KMS-11 (cell line): ENCODE results near the gene PEMT.

Experiments
- H2AFZ ChIP-seq: fragments of 200-600 bp; sonication (generic); 2 replicates; pipeline ENCODE4 v1.6.1; 2016; ENCODE audit warnings: antibody characterized with exemption, mixed run types, low read depth
- H3K27ac ChIP-seq: fragments of 200-600 bp; sonication (generic); 2 replicates; pipeline ENCODE4 v1.6.1; 2016; ENCODE audit warnings: mild to moderate bottlenecking, mixed run types
- H3K27me3 ChIP-seq: fragments of 200-600 bp; sonication (generic); 2 replicates; pipeline ENCODE4 v1.6.1; 2017; ENCODE audit warnings: mild to moderate bottlenecking, low read depth, mixed run types, moderate library complexity; ENCODE audit not compliant: insufficient read depth
- H3K36me3 ChIP-seq: fragments of 200-600 bp; sonication (generic); 2 replicates; pipeline ENCODE4 v1.6.1; 2017; ENCODE audit warnings: mild to moderate bottlenecking, mixed run types; ENCODE audit not compliant: insufficient read depth
- H3K4me1 ChIP-seq: fragments of 200-600 bp; sonication (generic); 2 replicates; pipeline ENCODE4 v1.6.1; 2016; ENCODE audit warnings: mild to moderate bottlenecking, low read depth, mixed run types; ENCODE audit not compliant: poor library complexity, severe bottlenecking
- H3K4me2 ChIP-seq: fragments of 200-600 bp; sonication (generic); 2 replicates; pipeline ENCODE4 v1.7.0; 2016; ENCODE audit warnings: mild to moderate bottlenecking, mixed run types
- H3K4me3 ChIP-seq: fragments of 200-600 bp; sonication (generic); IDR thresholded peaks from 2 replicates; pipeline ENCODE4 v1.6.1; 2017; ENCODE audit warnings: low read depth, low read length, mixed read lengths; ENCODE audit not compliant: insufficient read depth
- H3K79me2 ChIP-seq: fragments of 200-600 bp; sonication (generic); 2 replicates; pipeline ENCODE4 v1.6.1; 2016; ENCODE audit warnings: low read depth, mixed run types; ENCODE audit not compliant: insufficient read depth
- H3K9ac ChIP-seq: fragments of 200-600 bp; sonication (generic); 2 replicates; pipeline ENCODE4 v1.6.1; 2016; ENCODE audit warnings: mild to moderate bottlenecking, mixed run types
- H4K20me1 ChIP-seq: fragments of 200-600 bp; sonication (generic); 2 replicates; pipeline ENCODE4 v1.6.1; 2016; ENCODE audit warnings: mild to moderate bottlenecking, mixed run types; ENCODE audit not compliant: insufficient read depth
- CTCF ChIP-seq: fragments of 200-600 bp; sonication (generic); conservative IDR thresholded peaks from 2 replicates; pipeline ENCODE4 v1.6.1; 2017; ENCODE audit warnings: low read depth, mild to moderate bottlenecking, antibody characterized with exemption, low read length, moderate library complexity, mixed read lengths

Gene PEMT

GRCh38 chr17:17472333-17472920 lies 119.1 kb downstream of the PEMT start:
- Histone ChIP-seq H3K9ac (no peak overlapping the region), H3K4me2 (no peak overlapping the region), H3K79me2 (peaks cover 5% of the 10 kb centered on the region; the same call in 1 of the 2 replicates), H4K20me1 (no peaks in the 10 kb centered on the region), H3K4me3 (no peak overlapping the region), H3K36me3 (no peaks in the 10 kb centered on the region), H2AFZ (no peak overlapping the region), H3K27ac (no peak overlapping the region), H3K27me3 (no peaks in the 10 kb centered on the region), H3K4me1 (peaks cover 4% of the 10 kb centered on the region)
- no peak for TF ChIP-seq CTCF

- no peak overlapping the region for H3K9ac ChIP-seq
- no peaks in the 10 kb centered on the region for H3K36me3 ChIP-seq
- H3K79me2 ChIP-seq: no peaks in the 10 kb centered on the region
- H3K4me3 ChIP-seq: no peak overlapping the region
- no peak for TF ChIP-seq CTCF
- no peak overlapping the region for H3K4me2 ChIP-seq
- no peak overlapping the region for H3K27ac ChIP-seq
- no peaks in the 10 kb centered on the region for H3K4me1 ChIP-seq
- no peaks in the 10 kb centered on the region for H4K20me1 ChIP-seq
- H3K27me3 ChIP-seq: no peaks in the 10 kb centered on the region
- no peak overlapping the region for H2AFZ ChIP-seq
Observed at GRCh38 chr17:17469996-17470395, 121.5 kb downstream of the PEMT start.

- Histone ChIP-seq H3K4me3 (no peak overlapping the region), H3K79me2 (no peaks in the 10 kb centered on the region), H3K27me3 (no peaks in the 10 kb centered on the region), H2AFZ (no peak overlapping the region), H3K36me3 (no peaks in the 10 kb centered on the region), H3K9ac (no peak overlapping the region), H3K4me1 (no peaks in the 10 kb centered on the region), H3K4me2 (no peak overlapping the region), H4K20me1 (no peaks in the 10 kb centered on the region), H3K27ac (no peak overlapping the region)
- TF ChIP-seq CTCF: no peak
Observed at GRCh38 chr17:17469358-17469757, 122.2 kb downstream of the PEMT start.

GRCh38 chr17:17468217-17469010 lies 123.1 kb downstream of the PEMT start:
- H2AFZ ChIP-seq: no peak overlapping the region
- no peak overlapping the region for H3K9ac ChIP-seq
- no peak for TF ChIP-seq CTCF
- H3K79me2 ChIP-seq: no peaks in the 10 kb centered on the region
- no peak overlapping the region for H3K27ac ChIP-seq
- no peak overlapping the region for H3K4me3 ChIP-seq
- no peak overlapping the region for H3K4me2 ChIP-seq
- H3K36me3 ChIP-seq: no peaks in the 10 kb centered on the region
- no peaks in the 10 kb centered on the region for H3K4me1 ChIP-seq
- H4K20me1 ChIP-seq: no peaks in the 10 kb centered on the region
- H3K27me3 ChIP-seq: no peaks in the 10 kb centered on the region
